CD4-positive, alpha-beta T cell treated with Interleukin-6 at 100 ng/mL for 8 hours (primary cell): ENCODE measurements around the gene PLEK2.
"Not testable (repeated sequence)": the region's sequence is repeated elsewhere in the genome, so short reads cannot be mapped to it uniquely, and the experiment has no call there.

Experiments used
- DNase-seq: peaks from one replicate; pipeline ENCODE4 v3.0.0-alpha.2; 2020; ENCODE audit warnings: mixed read lengths, low spot score

PLEK2 gene

GRCh38 chr14:67411820-67412421 is at the start of gene PLEK2:
Gene PLEK2, minus strand, starts transcription at chr14:67412165. Its CDS starts 106 bp downstream, at chr14:67412059.
- DNase-seq: peak; percentile 58

DNA sequence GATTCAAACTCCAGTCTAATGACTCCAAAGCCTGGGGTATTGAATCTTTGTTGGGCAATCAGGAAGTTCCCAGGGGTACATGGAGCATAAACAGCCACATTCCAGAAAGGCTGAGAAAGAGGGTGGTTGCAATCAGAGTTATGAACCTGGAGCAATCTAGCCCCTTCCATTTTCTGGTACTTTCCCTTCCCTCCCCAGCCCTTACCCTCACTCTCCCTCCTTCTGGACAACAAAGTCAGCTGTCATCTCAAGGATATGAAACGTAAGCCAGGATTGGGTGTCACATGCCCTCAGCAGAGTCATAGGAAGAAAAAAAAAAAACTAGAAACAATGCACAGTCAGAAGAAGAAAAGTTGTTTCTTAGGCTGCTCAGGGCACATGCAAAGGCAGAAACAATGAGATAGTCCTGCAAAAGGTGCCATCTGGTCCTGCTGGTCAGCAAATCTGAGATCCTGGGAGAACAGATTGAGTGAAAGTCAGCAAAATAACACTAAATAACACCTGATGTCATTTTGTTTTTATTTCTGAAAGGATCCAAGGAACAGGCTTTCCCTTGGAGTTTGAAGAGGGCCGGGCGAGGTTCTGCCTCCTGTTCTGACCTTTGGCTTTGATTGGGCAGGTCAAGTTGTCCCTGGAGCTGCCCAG is 49.5 kb upstream of the PLEK2 start:
- no peak for DNase-seq

DNA sequence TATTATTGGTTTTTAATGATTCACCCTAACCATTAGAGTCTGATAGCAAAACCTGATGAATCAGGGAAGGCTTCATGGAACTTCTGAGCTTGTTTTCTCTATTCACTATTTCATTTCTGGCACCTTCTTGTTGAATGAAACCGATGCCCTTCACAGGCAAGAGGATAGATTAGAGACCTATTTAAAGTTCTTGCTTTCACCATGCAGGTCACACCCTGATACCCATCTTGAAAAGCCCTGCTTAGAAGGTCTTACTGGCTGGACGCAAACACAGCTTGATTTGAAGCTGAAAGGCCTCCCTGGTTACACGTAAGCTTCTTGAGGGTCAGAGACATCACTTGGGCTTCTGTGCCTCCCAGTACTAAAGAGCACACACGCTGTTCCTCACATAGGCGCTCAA is 47.4 kb upstream of the PLEK2 start:
- no peak for DNase-seq

- DNase-seq: no peak
These were observed 45.8 kb upstream of the PLEK2 start for GRCh38 chr14:67457782-67458181.

- DNase-seq: no peak
These were observed 44.8 kb upstream of the PLEK2 start for GRCh38 chr14:67456732-67457131.

GRCh38 chr14:67453575-67454300 is 41.8 kb upstream of the PLEK2 start:
- no peak for DNase-seq

DNA sequence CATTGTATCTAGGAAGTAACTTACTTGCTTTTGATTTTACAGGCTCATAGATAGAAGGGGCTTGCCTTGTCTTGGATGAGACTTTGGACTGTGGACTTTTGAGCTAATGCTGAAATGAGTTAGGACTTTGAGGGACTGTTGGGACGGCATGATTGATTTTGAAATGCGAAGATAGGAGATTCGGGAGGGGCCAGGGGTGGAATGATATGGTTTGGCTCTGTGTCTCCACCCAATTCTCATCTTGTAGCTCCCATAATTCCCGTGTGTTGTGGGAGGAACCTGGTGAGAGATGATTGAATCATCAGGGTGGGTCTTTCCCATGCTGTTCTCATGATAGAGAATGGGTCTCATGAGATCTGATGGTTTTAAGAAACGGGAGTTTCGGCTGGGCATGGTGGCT is 39.7 kb upstream of the PLEK2 start:
- DNase-seq: not testable (repeated sequence)

GRCh38 chr14:67449096-67449495 is 37.1 kb upstream of the PLEK2 start:
- no peak for DNase-seq

DNA sequence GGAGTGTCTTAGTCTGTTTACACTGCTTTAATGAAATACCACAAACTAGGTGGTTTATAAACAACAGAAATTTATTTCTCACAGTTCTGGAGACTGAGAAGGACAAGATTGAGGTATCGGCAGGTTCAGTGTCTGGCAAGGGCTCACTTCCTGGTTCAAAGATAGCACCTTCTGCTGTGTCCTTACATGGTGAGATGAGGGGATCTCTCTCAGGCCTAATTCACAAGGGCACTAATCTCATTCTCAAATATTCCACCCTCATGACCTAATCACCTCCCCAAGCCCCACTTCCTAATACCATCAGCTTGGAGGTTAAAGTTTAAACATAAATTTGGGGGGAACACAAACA is 35.0 kb upstream of the PLEK2 start:
- DNase-seq: no peak

DNA sequence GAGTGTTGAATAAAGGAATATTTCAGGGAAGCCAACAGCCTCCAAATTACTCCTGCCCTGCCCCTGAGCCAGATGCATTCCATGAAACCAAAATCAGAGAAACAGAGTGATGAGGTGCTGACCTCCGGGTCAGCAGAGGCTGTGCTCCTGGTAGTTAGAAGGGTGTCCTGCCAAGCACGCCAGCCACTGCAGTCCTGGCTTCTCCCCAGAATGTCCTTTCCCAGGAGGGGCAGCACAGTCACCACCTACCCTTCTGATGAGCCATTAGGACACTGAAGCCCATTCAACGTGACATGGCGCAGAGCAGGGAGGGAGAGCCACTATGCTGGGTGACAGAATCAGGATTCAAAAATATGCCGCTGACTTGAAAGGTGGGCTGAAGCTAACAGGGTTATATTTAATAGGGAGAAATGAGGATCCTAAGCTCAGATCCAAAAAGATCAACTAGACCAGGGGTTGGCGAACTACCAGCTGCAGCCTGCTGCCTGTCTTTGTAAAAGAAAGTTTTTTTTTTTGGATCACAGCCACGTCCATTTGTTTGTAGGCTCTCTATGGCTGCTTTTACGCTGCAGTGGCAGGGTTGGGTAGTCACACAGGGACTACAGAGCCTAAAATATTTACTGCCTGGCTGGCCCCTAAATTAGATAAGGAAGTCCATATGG is 34.5 kb upstream of the PLEK2 start:
- DNase-seq: no peak

DNA sequence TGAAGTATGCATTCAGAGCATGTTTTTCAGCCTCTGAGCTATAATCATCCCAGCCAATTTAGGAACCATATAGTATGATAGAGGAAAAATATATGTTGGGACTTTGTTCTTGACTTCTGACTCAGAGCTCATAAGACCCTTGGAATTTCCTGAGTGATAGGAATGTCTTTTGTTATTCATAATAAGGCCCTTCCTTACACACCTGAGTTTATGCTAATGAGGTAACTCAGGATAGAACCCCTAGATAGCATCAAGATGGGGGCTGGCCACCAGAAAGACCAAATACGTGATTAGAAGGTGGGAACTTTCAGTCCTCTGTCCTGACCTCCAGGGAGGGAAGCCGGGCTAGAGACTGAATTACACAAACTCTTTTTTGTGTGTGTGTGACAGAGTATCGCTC is 32.4 kb upstream of the PLEK2 start:
- no peak for DNase-seq

DNA sequence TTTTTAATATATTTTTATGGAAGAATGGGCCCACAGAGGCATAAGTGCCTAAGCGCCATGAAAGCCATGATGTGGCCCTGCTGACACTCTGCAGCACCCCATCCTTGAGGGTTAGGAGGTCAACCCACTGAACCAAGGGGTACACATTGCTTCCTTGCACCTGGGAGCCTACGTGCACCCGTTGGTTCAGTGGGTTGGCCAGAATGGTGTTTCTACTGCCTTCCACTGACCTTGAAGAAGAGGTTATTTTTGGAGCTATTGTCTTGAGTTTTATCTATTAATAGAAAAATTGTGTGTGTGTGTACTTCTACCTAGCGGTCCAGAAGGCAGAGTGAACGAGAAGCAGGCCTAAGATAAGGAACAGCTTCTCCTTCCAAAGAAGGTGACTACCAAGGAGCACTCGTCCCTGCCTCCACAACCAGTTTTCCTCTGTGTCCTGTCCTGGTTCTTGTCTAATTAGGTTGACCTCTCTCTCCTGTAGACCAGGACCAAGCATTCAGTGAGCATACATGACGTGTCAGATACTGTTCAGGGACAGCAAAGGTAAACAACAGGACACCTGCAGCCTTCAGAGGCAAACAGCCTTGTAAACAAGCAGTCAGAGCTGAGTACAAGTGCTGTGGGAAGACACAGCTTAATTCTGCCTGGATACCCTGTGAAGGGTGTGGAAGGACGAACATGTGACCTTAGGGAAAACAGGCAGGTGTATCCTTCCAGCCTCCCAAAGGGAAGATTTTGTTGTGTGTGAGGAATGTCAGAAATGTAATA is 30.4 kb upstream of the PLEK2 start:
- DNase-seq: no peak

DNA sequence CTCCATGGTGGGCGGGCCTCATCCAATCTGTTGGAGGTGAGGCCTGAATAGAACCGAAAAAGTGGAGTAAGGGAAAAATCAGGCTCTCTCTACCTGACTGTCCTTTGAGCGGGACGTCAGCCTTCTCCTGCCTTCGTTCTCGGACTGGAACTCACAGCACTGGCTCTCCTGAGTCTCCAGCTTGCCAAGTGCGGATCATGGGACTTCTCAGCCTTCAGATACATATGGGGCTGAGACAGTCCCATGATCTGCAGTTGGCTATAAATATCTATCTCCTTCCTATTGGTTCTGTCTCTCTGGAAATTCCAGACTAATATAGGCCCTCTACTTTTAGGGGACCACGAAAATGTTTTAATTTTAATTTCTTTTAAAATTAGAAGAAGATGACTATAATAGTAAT is 29.7 kb upstream of the PLEK2 start:
- DNase-seq: no peak

DNA sequence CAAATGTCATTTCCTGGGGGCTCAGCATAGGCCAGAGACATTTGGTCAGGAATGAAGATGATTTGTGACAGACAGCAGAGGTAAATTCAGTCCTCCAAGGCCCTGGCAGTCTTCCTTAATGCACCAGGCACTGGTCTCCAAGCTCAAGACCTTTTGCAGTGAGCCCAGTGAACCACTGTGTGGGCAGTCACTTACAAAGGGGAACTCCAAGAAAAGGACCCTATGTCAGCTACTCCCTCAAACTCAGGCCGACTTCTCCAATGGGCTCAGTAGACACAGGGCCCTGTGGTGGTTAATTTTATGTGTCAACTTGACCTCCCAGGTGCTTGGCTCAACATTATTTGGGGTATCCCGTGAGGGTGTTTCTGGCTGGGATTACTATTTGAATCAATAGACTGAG is 29.3 kb upstream of the PLEK2 start:
- DNase-seq: no peak

DNA sequence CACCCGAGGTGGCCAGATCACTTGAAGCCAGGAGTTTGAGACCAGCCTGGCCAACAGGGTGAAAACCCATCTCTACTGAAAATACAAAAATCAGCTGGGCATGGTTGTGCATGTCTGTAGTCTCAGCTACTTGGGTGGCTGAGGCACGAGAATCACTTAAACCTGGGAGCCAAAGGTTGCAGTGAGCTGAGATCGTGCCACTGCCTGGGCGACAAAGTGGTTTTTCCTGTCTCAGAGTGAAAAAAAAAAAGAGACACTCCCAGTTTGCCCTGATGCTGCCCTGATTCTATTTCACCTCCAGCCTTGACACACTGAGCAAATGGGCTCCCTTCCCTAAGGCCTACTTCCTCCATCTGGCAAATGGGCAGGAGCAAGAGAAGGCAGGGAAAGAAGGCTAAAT is 28.5 kb upstream of the PLEK2 start:
- DNase-seq: no peak

DNA sequence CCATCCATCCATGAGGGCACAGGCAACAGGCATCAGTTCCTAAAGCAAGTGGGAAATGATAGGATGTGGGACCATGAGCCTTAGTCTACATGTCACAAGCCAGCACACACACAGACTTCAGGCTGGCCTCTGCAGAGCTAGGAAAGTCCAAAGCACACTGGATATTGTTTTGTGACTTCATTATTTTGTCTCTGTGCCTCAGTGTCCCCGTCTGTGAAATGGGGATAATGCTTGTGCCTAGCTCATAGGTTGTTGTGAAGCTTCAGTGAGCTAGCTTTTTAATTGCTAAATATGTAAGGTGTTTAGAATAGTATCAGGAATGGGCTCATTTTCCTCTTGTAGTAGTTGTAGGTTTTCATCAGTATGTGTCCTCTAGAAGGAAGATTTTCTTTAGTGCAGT is 27.0 kb upstream of the PLEK2 start:
- no peak for DNase-seq

GRCh38 chr14:67436006-67436866 is 24.3 kb upstream of the PLEK2 start:
- no peak for DNase-seq

DNA sequence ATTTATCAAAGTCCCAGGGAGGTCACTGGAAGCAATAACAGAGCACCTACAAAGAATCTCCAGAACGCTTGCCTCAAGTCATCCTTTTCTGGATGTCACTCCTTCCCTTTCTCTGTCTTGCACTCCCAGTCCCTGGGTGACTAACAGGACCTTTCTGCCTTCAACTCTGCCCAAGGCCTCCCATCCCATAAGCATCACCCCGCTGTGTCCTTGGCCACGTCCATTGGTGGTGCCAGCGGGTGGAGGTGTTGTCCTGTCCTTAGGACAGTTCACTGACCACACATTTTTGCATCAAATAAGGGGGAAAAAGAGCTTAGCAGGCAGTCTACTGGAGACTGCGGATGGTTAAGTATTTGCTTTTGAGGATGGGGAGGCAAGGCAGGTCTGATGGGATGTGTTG is 23.6 kb upstream of the PLEK2 start:
- DNase-seq: no peak

GRCh38 chr14:67432050-67432564 is 20.1 kb upstream of the PLEK2 start:
- DNase-seq: no peak

DNA sequence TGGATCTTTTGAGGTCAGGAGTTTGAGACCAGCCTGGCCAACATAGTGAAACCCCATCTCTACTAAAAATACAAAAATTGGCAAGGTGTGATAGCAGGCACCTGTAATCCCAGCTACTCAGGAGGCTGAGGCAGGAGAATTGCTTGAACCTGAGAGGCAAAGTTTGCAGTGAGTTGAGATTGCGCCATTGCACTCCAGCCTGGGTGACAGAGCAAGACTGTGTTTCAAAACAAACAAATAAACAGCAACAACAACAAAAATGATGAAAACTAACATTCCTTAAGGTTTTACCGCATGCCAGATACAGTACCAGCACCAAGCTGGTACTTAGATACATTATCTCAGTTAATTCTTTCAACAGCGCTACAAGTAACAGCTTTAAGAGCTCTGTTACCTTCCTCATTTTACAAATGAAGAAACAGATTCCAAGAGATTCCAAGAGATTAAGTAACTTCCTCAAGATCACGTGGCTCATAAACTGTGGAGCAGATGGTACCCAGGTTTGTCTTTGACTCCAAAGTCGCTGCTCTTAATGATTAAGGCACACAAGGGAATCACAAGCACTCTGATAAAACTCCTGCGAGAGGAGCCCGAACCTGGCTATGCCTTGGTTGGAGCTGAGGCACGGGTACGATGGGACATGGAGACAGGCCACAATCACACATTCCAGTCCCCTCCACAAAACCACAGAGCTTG is 17.7 kb upstream of the PLEK2 start:
- DNase-seq: no peak
